K562 (cell line): ENCODE data around the gene WASL. TPM values are rescaled to one million over a fixed set of nuclear protein-coding genes. Genes with fewer than 3 reads are reported as not detected.
A peak's percentile ranks its signal among the peaks of the same experiment; 100 is the strongest.

Experiments
- C11orf30 ChIP-seq: fragments of 450-650 bp; IDR thresholded peaks from 2 replicates; pipeline ENCODE4 v1.6.1; 2016; ENCODE audit warnings: low read depth, mild to moderate bottlenecking
- CEBPB ChIP-seq: fragments of 450-650 bp; IDR thresholded peaks from 2 replicates; pipeline ENCODE4 v1.6.1; 2016; ENCODE audit warnings: missing genetic modification characterization, missing compliant biosample characterization
- EP400 ChIP-seq: fragments of 450-650 bp; IDR thresholded peaks from 2 replicates; pipeline ENCODE4 v1.6.1; 2017; ENCODE audit warnings: antibody characterized with exemption, mild to moderate bottlenecking, moderate library complexity
- ILF3 ChIP-seq: fragments of 450-650 bp; IDR thresholded peaks from 2 replicates; pipeline ENCODE4 v1.6.1; 2018; ENCODE audit warnings: antibody characterized with exemption, mild to moderate bottlenecking, moderate library complexity, borderline replicate concordance
- KDM5B ChIP-seq: fragments of 200-600 bp; sonication (generic); IDR thresholded peaks from 2 replicates; pipeline ENCODE4 v1.6.1; 2012; ENCODE audit warnings: low read depth, mild to moderate bottlenecking, moderate library complexity, low read length, control low read depth, inconsistent platforms; ENCODE audit not compliant: insufficient replicate concordance
- MCM2 ChIP-seq: fragments of 450-650 bp; IDR thresholded peaks from 2 replicates; pipeline ENCODE4 v1.6.1; 2017; ENCODE audit warnings: low read depth, mild to moderate bottlenecking
- NR2C2 ChIP-seq, 2 experiments: fragments of 200-800 bp in 1 of 2; sonication (Bioruptor generic) in 1 of 2; sonication (generic) in 1 of 2; formaldehyde crosslinking in 1 of 2; IDR thresholded peaks; 2 replicates each; pipeline versions ENCODE4 v1.6.1 to v1.8.0; 2016 to 2022; ENCODE audit warnings: mild to moderate bottlenecking in 1 of 2, missing compliant biosample characterization in 1 of 2, missing genetic modification characterization in 1 of 2, missing genetic modification reagents in 1 of 2
- PRMT5 ChIP-seq: sonication (generic); formaldehyde crosslinking; IDR thresholded peaks from 2 replicates; pipeline ENCODE4 v1.5.0; 2020; ENCODE audit warnings: missing genetic modification reagents
- RAD21 ChIP-seq, 2 experiments: fragments of 250-450 bp in 1 of 2; fragments of 450-650 bp in 1 of 2; sonication (Bioruptor Pico) in 1 of 2; formaldehyde crosslinking in 1 of 2; IDR thresholded peaks in 1 of 2; conservative IDR thresholded peaks in 1 of 2; 2 replicates each; pipeline versions ENCODE4 v1.4.0 to v1.8.0; 2020 to 2022; ENCODE audit warnings: mild to moderate bottlenecking in 2 of 2, moderate library complexity in 1 of 2
- ZNF76 ChIP-seq: fragments of 250-450 bp; sonication (Bioruptor Pico); IDR thresholded peaks from 2 replicates; pipeline ENCODE4 v1.4.0; 2020; ENCODE audit warnings: mild to moderate bottlenecking, moderate library complexity, borderline replicate concordance
- polyA plus RNA-seq, 8 experiments: library from polyadenylated mRNA; depleted of rRNA in 4 of 8; stranded (reverse) in 5 of 8; unstranded in 3 of 8; fragments of >200 nt; fragmentation: Nextera tagmentation in 2 of 8; fragmentation: Illumina TruSeq in 1 of 8; extraction: Ambion mirVana in 2 of 8; extraction: Trizol in 1 of 8; gene quantifications; 2 replicates each; pipeline versions ENCODE4 v1.2.1 to v1.2.3, GENCODE V29; 2011 to 2014; ENCODE audit warnings: inconsistent platforms in 1 of 8, missing spikeins in 1 of 8
- total RNA-seq, 7 experiments: library from RNA; depleted of rRNA in 6 of 7; stranded (reverse); fragments of >200 nt in 6 of 7; fragmentation: Illumina TruSeq in 2 of 7; extraction: Trizol in 2 of 7; gene quantifications; 2 replicates each; pipeline versions ENCODE4 v1.2.1 to v1.2.3, GENCODE V29; 2011 to 2021; ENCODE audit warnings: low replicate concordance in 1 of 7
- TF ChIP-seq, protein P1 (sequence below): sonication (generic); IDR thresholded peaks from 2 replicates; pipeline ENCODE4 v1.6.1; 2016
- TF ChIP-seq, protein P2 (sequence below), 2 experiments: fragments of 450-650 bp in 1 of 2; sonication (generic) in 1 of 2; formaldehyde crosslinking in 1 of 2; IDR thresholded peaks in 1 of 2; conservative IDR thresholded peaks in 1 of 2; 2 replicates each; pipeline versions ENCODE4 v1.6.1 to v1.8.1; 2016 to 2023; ENCODE audit warnings: mild to moderate bottlenecking in 2 of 2, moderate library complexity in 2 of 2, inconsistent platforms in 1 of 2, missing genetic modification reagents in 1 of 2
- TF ChIP-seq, protein P3 (sequence below), 2 experiments: fragments of 450-650 bp; IDR thresholded peaks; 2 replicates each; pipeline ENCODE4 v1.6.1; 2016
- TF ChIP-seq, protein P4 (sequence below): fragments of 200-800 bp; sonication (Bioruptor generic); IDR thresholded peaks from 2 replicates; pipeline ENCODE4 v1.6.1; 2017; ENCODE audit warnings: missing genetic modification characterization, missing compliant biosample characterization
- TF ChIP-seq, protein P5 (sequence below): fragments of 450-650 bp; IDR thresholded peaks from 2 replicates; pipeline ENCODE4 v1.6.1; 2018; ENCODE audit warnings: mild to moderate bottlenecking, low read depth; ENCODE audit not compliant: partially characterized antibody
- TF ChIP-seq, protein P6 (sequence below): fragments of 450-650 bp; IDR thresholded peaks from 2 replicates; pipeline ENCODE4 v1.7.0; 2016; ENCODE audit warnings: borderline replicate concordance

Gene WASL
- total and polyA plus RNA-seq, 9 of the 15 experiments (the other 6 are each of a cell fraction or from before 2014, with no cell fraction given) = 3.2 to 13.9 (median 8.3) TPM

DNA sequence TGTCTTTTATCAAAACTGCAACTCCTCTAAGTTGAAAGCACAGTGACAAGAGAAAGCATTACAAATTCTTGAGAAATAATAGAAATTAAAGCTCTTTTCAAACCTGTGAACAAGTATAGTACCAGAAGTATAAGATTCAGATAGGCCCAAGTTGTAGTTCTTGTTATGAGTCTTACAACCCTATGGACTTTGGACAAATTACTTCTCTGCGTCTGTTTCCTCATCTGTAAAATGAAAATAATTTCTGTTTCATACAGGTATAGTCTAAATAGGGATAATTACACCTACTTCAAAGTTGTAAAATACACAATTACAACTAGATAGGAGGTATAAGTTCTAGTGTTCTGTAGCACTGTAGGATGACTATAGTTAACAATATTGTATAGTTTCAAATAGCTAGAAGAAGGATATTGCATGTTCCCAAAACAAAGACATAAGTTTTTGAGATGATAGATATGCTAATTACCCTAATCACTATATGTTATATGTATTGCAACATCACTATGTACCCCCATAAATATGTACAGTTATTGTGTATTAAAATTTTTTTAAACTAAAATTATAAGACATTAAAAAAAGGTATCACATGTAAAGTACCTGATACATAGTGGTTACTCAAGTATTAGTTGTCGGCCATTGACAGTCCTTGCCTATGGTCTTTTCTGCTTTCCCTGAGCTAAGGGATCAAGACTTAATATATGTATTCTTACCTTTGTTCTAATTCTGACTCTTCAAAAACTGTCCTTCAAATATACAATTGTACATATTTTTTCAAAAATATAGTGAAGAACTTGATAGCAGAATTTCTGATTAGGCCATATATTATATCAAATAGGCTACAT is 1.8 kb upstream of the WASL start (continued):
- TF ChIP-seq NR2C2 (CRISPR knock-in tag; IDR thresholded peaks at IDR 0.05) (no peak), NR2C2 (tag; IDR thresholded peaks at IDR 0.05) (no peak), PRMT5 (CRISPR knock-in tag) (no peak), EP400 (peak; percentile 39), KDM5B (no peak), MCM2 (no peak), C11orf30 (no peak), ZNF76 (no peak), RAD21 (CRISPR knock-in tag; conservative IDR thresholded peaks at IDR 0.05 in 1 of 2, IDR thresholded peaks at IDR 0.05 in 1 of 2) (no peak), ILF3 (peak; percentile 11; the same call in 1 of the 2 replicates), CEBPB (tag) (peak; percentile 97)
- TF ChIP-seq, protein P1, sequence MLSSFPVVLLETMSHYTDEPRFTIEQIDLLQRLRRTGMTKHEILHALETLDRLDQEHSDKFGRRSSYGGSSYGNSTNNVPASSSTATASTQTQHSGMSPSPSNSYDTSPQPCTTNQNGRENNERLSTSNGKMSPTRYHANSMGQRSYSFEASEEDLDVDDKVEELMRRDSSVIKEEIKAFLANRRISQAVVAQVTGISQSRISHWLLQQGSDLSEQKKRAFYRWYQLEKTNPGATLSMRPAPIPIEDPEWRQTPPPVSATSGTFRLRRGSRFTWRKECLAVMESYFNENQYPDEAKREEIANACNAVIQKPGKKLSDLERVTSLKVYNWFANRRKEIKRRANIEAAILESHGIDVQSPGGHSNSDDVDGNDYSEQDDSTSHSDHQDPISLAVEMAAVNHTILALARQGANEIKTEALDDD = no peak
- TF ChIP-seq, protein P2, sequence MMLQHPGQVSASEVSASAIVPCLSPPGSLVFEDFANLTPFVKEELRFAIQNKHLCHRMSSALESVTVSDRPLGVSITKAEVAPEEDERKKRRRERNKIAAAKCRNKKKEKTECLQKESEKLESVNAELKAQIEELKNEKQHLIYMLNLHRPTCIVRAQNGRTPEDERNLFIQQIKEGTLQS (IDR thresholded peaks at IDR 0.05) = peak; percentile 65
- TF ChIP-seq, protein P2 (CRISPR knock-in tag; conservative IDR thresholded peaks at IDR 0.05) = no peak
- TF ChIP-seq, protein P3, sequence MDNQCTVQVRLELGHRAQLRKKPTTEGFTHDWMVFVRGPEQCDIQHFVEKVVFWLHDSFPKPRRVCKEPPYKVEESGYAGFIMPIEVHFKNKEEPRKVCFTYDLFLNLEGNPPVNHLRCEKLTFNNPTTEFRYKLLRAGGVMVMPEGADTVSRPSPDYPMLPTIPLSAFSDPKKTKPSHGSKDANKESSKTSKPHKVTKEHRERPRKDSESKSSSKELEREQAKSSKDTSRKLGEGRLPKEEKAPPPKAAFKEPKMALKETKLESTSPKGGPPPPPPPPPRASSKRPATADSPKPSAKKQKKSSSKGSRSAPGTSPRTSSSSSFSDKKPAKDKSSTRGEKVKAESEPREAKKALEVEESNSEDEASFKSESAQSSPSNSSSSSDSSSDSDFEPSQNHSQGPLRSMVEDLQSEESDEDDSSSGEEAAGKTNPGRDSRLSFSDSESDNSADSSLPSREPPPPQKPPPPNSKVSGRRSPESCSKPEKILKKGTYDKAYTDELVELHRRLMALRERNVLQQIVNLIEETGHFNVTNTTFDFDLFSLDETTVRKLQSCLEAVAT (IDR thresholded peaks at IDR 0.05) = no peak
- TF ChIP-seq, protein P4, sequence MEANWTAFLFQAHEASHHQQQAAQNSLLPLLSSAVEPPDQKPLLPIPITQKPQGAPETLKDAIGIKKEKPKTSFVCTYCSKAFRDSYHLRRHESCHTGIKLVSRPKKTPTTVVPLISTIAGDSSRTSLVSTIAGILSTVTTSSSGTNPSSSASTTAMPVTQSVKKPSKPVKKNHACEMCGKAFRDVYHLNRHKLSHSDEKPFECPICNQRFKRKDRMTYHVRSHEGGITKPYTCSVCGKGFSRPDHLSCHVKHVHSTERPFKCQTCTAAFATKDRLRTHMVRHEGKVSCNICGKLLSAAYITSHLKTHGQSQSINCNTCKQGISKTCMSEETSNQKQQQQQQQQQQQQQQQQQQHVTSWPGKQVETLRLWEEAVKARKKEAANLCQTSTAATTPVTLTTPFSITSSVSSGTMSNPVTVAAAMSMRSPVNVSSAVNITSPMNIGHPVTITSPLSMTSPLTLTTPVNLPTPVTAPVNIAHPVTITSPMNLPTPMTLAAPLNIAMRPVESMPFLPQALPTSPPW (CRISPR knock-in tag) = no peak
- TF ChIP-seq, protein P5, sequence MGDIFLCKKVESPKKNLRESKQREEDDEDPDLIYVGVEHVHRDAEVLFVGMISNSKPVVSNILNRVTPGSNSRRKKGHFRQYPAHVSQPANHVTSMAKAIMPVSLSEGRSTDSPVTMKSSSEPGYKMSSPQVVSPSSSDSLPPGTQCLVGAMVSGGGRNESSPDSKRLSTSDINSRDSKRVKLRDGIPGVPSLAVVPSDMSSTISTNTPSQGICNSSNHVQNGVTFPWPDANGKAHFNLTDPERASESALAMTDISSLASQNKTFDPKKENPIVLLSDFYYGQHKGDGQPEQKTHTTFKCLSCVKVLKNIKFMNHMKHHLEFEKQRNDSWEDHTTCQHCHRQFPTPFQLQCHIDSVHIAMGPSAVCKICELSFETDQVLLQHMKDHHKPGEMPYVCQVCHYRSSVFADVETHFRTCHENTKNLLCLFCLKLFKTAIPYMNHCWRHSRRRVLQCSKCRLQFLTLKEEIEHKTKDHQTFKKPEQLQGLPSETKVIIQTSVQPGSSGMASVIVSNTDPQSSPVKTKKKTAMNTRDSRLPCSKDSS = no peak
- TF ChIP-seq, protein P6, sequence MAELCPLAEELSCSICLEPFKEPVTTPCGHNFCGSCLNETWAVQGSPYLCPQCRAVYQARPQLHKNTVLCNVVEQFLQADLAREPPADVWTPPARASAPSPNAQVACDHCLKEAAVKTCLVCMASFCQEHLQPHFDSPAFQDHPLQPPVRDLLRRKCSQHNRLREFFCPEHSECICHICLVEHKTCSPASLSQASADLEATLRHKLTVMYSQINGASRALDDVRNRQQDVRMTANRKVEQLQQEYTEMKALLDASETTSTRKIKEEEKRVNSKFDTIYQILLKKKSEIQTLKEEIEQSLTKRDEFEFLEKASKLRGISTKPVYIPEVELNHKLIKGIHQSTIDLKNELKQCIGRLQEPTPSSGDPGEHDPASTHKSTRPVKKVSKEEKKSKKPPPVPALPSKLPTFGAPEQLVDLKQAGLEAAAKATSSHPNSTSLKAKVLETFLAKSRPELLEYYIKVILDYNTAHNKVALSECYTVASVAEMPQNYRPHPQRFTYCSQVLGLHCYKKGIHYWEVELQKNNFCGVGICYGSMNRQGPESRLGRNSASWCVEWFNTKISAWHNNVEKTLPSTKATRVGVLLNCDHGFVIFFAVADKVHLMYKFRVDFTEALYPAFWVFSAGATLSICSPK = no peak
